ENCODE data around the gene NPHP3. TPM values are rescaled to one million over a fixed set of nuclear protein-coding genes. Genes with fewer than 3 reads are reported as not detected.
A peak's percentile ranks its signal among the peaks of the same experiment; 100 is the strongest.

The NPHP3 gene
- total RNA-seq, 2 donors from 2014 or later, result 15.7 to 23.0 TPM

DNA sequence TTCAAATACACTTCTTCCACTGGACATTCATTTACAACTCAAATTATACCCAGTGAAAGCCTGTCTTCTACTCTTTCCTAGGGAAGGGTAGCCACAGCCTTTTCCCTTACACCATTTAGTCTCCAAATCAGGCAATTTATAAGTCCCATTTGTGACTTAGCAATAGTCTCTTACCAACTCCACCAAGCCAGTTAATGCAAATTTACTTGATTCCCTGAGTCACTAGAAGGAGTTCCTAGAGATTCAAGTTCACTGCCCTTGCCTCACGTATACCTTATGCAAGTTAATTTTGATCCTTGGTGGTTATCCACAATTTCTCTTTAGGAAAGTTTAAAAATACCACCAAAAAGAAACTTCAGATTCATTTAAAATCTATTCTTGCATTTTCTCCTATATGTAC, 16.1 kb upstream of the NPHP3 start:
- Mint-ChIP-seq H3K36me3 (ENCODE audit: low read depth) (no peaks in the 10 kb centered on the region), H3K4me1 (no peaks in the 10 kb centered on the region), H3K4me3 (no peak overlapping the region), H3K27me3 (ENCODE audit: insufficient read depth) (no peaks in the 10 kb centered on the region), H3K27ac (no peak overlapping the region), H3K9me3 (peaks cover 4% of the 10 kb centered on the region)
- H3K27me3 ChIP-seq (ENCODE audit: control insufficient read depth, insufficient read depth, low read length, poor library complexity, severe bottlenecking), result no peaks in the 10 kb centered on the region
- H3K9me3 ChIP-seq (ENCODE audit: control insufficient read depth, low read length), result no peaks in the 10 kb centered on the region
- no peak for TF ChIP-seq CTCF (conservative IDR thresholded peaks at IDR 0.05)
- H3K27ac ChIP-seq (ENCODE audit: low read depth, low read length), result no peak overlapping the region
- DNase-seq, result no peak
- H3K36me3 ChIP-seq (ENCODE audit: control insufficient read depth, insufficient read depth, low read length), result no peaks in the 10 kb centered on the region
- 81 to 100% methylated on average over 1 of the region's 1 CpG for WGBS, 2 experiments (ENCODE audit: insufficient coverage in 1 of 2, insufficient read length in 1 of 2)
- H3K9ac ChIP-seq (ENCODE audit: extremely low read depth, low read length, poor library complexity, severe bottlenecking), result no peak overlapping the region
- no peaks in the 10 kb centered on the region for H3K4me1 ChIP-seq (ENCODE audit: control insufficient read depth, insufficient read depth, low read length)
- no peak overlapping the region for H3K4me3 ChIP-seq (ENCODE audit: low read length)

DNA sequence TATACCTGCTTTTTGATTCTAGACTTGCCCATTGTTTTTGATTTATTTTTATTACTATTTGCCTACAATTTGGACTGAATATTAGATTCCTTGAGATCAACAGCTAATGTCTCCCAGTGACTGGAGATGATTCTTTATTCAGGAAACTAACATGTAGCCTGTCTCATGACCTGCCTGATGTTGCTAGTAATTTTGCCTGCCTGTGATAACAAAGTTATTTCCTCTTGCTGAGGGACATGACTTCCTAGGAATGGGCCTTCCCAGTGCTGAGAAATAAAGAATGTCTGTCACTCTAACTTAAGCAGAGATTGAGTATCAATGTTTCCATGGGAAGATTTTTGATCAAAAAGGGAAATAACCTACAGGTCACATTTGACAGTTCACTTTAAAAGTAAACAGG, 13.4 kb upstream of the NPHP3 start:
- H3K27me3 ChIP-seq (ENCODE audit: control insufficient read depth, insufficient read depth, low read length, poor library complexity, severe bottlenecking), result no peaks in the 10 kb centered on the region
- no peak overlapping the region for H3K27ac ChIP-seq (ENCODE audit: low read depth, low read length)
- no peak for DNase-seq
- Mint-ChIP-seq H3K27ac (no peak overlapping the region), H3K4me1 (no peaks in the 10 kb centered on the region), H3K4me3 (no peak overlapping the region), H3K27me3 (ENCODE audit: insufficient read depth) (no peaks in the 10 kb centered on the region), H3K36me3 (ENCODE audit: low read depth) (no peaks in the 10 kb centered on the region), H3K9me3 (no peaks in the 10 kb centered on the region)
- H3K9me3 ChIP-seq (ENCODE audit: control insufficient read depth, low read length), result no peaks in the 10 kb centered on the region
- no peaks in the 10 kb centered on the region for H3K36me3 ChIP-seq (ENCODE audit: control insufficient read depth, insufficient read depth, low read length)
- no peak for TF ChIP-seq CTCF (conservative IDR thresholded peaks at IDR 0.05)
- no peak overlapping the region for H3K9ac ChIP-seq (ENCODE audit: extremely low read depth, low read length, poor library complexity, severe bottlenecking)
- H3K4me3 ChIP-seq (ENCODE audit: low read length), result no peak overlapping the region
- H3K4me1 ChIP-seq (ENCODE audit: control insufficient read depth, insufficient read depth, low read length), result no peaks in the 10 kb centered on the region

GRCh38 chr3:132730891-132731580, 8.8 kb upstream of the NPHP3 start:
- Mint-ChIP-seq H3K4me3 (no peak overlapping the region), H3K36me3 (ENCODE audit: low read depth) (no peaks in the 10 kb centered on the region), H3K4me1 (peaks cover 1% of the 10 kb centered on the region), H3K27me3 (ENCODE audit: insufficient read depth) (no peaks in the 10 kb centered on the region), H3K27ac (no peak overlapping the region), H3K9me3 (no peaks in the 10 kb centered on the region)
- H3K4me3 ChIP-seq (ENCODE audit: low read length), result no peak overlapping the region
- no peaks in the 10 kb centered on the region for H3K4me1 ChIP-seq (ENCODE audit: control insufficient read depth, insufficient read depth, low read length)
- no peaks in the 10 kb centered on the region for H3K9me3 ChIP-seq (ENCODE audit: control insufficient read depth, low read length)
- H3K9ac ChIP-seq (ENCODE audit: extremely low read depth, low read length, poor library complexity, severe bottlenecking), result no peak overlapping the region
- DNase-seq, result peak; percentile 52
- H3K27ac ChIP-seq (ENCODE audit: low read depth, low read length), result no peak overlapping the region
- no peaks in the 10 kb centered on the region for H3K27me3 ChIP-seq (ENCODE audit: control insufficient read depth, insufficient read depth, low read length, poor library complexity, severe bottlenecking)
- H3K36me3 ChIP-seq (ENCODE audit: control insufficient read depth, insufficient read depth, low read length), result no peaks in the 10 kb centered on the region
- WGBS, 2 experiments (ENCODE audit: insufficient coverage in 1 of 2, insufficient read length in 1 of 2), result 40 to 55% methylated on average over 1 to 2 of the region's 2 CpGs
- TF ChIP-seq CTCF (conservative IDR thresholded peaks at IDR 0.05), result peak; percentile 75
